HCT116 (cell line): ENCODE data around the gene PIGH.

Experiments
- POLR2A ChIP-seq: IDR thresholded peaks from 2 replicates; pipeline ENCODE4 v1.7.0; 2011; ENCODE audit warnings: borderline replicate concordance; ENCODE audit not compliant: insufficient read depth, insufficient read length; ENCODE audit errors: extremely low read depth
- POLR2AphosphoS5 ChIP-seq: IDR thresholded peaks from 2 replicates; pipeline ENCODE4 v1.6.1; 2011; ENCODE audit warnings: mild to moderate bottlenecking, low read depth, low read length, moderate library complexity
- SIN3A ChIP-seq: IDR thresholded peaks from 2 replicates; pipeline ENCODE4 v1.6.1; 2012; ENCODE audit warnings: low read depth
- YY1 ChIP-seq: IDR thresholded peaks from 2 replicates; pipeline ENCODE4 v1.6.1; 2011; ENCODE audit warnings: low read length, low read depth, moderate library complexity, mild to moderate bottlenecking; ENCODE audit not compliant: insufficient replicate concordance; ENCODE audit errors: extremely low read depth
- ZNF274 ChIP-seq: fragments of 200-500 bp; sonication (Bioruptor generic); IDR thresholded peaks from 2 replicates; pipeline ENCODE4 v1.6.1; 2014; ENCODE audit warnings: mild to moderate bottlenecking, low read depth, low read length, inconsistent platforms
- TF ChIP-seq, protein P1 (sequence below), 3 experiments: fragments of 200-600 bp in 1 of 3; sonication (generic) in 1 of 3; IDR thresholded peaks in 2 of 3; conservative IDR thresholded peaks in 1 of 3; 2 replicates each; pipeline ENCODE4 v1.5.1; 2012 to 2017; ENCODE audit warnings: low read depth in 2 of 3, low read length in 2 of 3, antibody characterized with exemption in 1 of 3, borderline replicate concordance in 1 of 3, control low read depth in 1 of 3, mild to moderate bottlenecking in 1 of 3, mixed read lengths in 1 of 3, mixed run types in 1 of 3, moderate library complexity in 1 of 3; ENCODE audit not compliant: insufficient read depth in 1 of 3
- TF ChIP-seq, protein P2 (sequence below): IDR thresholded peaks from 2 replicates; pipeline ENCODE4 v1.6.1; 2012

GRCh38 chr14:67575684-67576083 lies 24.4 kb downstream of the PIGH start:
- TF ChIP-seq, protein P1, sequence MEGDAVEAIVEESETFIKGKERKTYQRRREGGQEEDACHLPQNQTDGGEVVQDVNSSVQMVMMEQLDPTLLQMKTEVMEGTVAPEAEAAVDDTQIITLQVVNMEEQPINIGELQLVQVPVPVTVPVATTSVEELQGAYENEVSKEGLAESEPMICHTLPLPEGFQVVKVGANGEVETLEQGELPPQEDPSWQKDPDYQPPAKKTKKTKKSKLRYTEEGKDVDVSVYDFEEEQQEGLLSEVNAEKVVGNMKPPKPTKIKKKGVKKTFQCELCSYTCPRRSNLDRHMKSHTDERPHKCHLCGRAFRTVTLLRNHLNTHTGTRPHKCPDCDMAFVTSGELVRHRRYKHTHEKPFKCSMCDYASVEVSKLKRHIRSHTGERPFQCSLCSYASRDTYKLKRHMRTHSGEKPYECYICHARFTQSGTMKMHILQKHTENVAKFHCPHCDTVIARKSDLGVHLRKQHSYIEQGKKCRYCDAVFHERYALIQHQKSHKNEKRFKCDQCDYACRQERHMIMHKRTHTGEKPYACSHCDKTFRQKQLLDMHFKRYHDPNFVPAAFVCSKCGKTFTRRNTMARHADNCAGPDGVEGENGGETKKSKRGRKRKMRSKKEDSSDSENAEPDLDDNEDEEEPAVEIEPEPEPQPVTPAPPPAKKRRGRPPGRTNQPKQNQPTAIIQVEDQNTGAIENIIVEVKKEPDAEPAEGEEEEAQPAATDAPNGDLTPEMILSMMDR (IDR thresholded peaks at IDR 0.05 in 2 of 3, conservative IDR thresholded peaks at IDR 0.05 in 1 of 3; ENCODE audit: borderline replicate concordance in 1 of 3, insufficient read depth in 1 of 3, low read depth in 2 of 3, low read length in 2 of 3), result no peak
- TF ChIP-seq POLR2A (no peak), SIN3A (no peak), YY1 (no peak), POLR2AphosphoS5 (no peak), ZNF274 (no peak)
- TF ChIP-seq, protein P2, sequence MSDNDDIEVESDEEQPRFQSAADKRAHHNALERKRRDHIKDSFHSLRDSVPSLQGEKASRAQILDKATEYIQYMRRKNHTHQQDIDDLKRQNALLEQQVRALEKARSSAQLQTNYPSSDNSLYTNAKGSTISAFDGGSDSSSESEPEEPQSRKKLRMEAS, result no peak
